Activated CD8-positive, alpha-beta memory T cell treated with anti-CD3 and anti-CD28 coated beads, Interleukin-2, amount 50 U/mL, for 48 hours (primary cell): ENCODE results near the gene NPIPB2.

Experiments used
- DNase-seq: peaks from one replicate; pipeline ENCODE4 v3.0.0-alpha.2; 2020

The NPIPB2 gene

DNA sequence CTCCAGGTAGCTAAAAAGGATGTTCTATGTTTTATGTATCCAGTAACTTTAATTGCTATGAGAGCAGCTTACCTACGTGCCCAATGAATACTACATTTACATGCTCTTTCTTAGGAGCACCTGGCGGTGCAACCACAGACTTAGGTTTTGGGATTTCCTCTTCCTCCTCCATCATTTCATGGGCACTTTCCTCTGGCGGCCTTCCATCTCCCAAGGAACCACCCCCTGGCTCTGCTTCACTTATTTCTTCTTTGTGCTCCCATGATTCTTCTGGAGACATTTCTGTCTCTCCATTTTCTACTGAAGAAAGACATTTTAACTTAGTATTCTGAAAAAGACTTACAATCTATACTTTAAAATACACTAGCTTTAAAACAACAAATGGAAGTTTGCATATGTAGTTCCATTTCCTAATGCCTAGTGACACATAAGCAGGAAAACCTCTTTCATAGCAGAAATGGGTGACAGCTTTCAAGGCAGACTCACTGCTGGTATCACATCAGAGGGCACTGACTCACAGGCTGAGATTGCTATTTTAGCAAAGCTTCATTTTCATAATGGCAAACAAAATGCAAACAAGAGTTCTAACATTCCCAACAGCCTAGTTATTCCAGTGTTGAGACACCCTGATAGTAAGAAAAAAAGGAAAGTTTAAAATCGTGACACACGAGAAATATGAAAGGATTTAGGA lies 45.2 kb downstream of the NPIPB2 start:
- DNase-seq = no peak

GRCh38 chr16:11893571-11893970 lies 48.3 kb downstream of the NPIPB2 start:
- DNase-seq = no peak

GRCh38 chr16:11892761-11893160 lies 49.1 kb downstream of the NPIPB2 start:
- no peak for DNase-seq

GRCh38 chr16:11890231-11890965 lies 51.4 kb downstream of the NPIPB2 start:
- no peak for DNase-seq

DNA sequence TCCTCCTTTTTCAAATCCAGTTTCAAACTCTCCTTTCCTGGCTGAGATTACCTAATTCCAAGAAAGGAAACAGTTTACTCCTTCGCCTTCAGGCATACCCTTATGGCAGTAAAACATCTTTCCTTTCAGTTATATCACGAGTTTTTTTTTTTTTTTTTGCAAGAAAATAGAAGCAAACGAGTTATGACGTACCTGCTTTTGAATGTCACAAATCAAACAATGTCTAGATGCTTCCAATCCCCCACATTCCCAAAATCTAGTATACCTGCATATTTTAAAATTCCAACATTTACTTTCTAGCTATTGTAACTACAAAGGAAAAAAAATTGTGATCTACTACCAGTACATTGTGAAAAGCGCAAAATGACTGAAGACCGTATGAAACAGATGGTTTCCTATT lies 55.0 kb downstream of the NPIPB2 start:
- no peak for DNase-seq

DNA sequence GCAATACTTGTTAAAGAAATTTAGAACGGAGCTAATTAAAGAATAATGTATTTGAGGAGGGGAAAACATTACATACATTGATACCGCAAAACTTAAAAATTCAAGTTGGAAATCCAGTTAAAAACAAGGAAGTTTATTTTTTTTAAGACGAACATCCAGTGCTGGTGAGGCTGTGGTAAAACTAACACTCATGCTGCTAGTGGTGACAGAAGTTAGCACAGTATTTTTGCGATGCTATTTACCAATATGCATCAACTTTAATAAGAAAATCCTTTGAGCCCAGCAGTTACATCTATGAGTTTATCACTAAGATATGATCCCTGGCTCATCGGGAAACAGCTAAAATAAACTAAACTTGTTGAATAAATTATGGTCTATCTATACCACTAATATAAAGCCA lies 57.8 kb downstream of the NPIPB2 start:
- DNase-seq = no peak

GRCh38 chr16:11880007-11880406 lies 61.8 kb downstream of the NPIPB2 start:
- no peak for DNase-seq

- no peak for DNase-seq
Measured at GRCh38 chr16:11877374-11877773, 64.5 kb downstream of the NPIPB2 start.
